HepG2 (cell line): ENCODE results near the gene ATP6V0A1. TPM values are rescaled to one million over a fixed set of nuclear protein-coding genes. Genes with fewer than 3 reads are reported as not detected.

Experiments
- EP300 ChIP-seq, 3 experiments: sonication (generic) in 1 of 3; formaldehyde crosslinking in 1 of 3; IDR thresholded peaks; 2 replicates each; pipeline versions ENCODE4 v1.5.1 to v1.6.1; 2011 to 2020; ENCODE audit warnings: low read depth in 2 of 3, low read length in 2 of 3, borderline replicate concordance in 1 of 3, improper control_type of control experiment in 1 of 3, mild to moderate bottlenecking in 1 of 3, missing genetic modification reagents in 1 of 3, moderate library complexity in 1 of 3
- HMGXB3 ChIP-seq: sonication (generic); formaldehyde crosslinking; IDR thresholded peaks from 2 replicates; pipeline ENCODE4 v1.4.0; 2020; ENCODE audit warnings: missing genetic modification reagents, borderline replicate concordance
- IRF9 ChIP-seq: sonication (generic); formaldehyde crosslinking; IDR thresholded peaks from 2 replicates; pipeline ENCODE4 v1.8.0; 2022; ENCODE audit warnings: missing genetic modification reagents, mild to moderate bottlenecking, borderline replicate concordance
- KLF11 ChIP-seq: IDR thresholded peaks from 2 replicates; pipeline ENCODE4 v1.6.1; 2016; ENCODE audit warnings: missing compliant biosample characterization
- ZNF503 ChIP-seq: sonication (generic); formaldehyde crosslinking; IDR thresholded peaks from 2 replicates; pipeline ENCODE4 v1.4.0; 2020; ENCODE audit warnings: missing genetic modification reagents
- ZNF772 ChIP-seq: sonication (generic); formaldehyde crosslinking; IDR thresholded peaks from 2 replicates; pipeline ENCODE4 v1.5.0; 2020; ENCODE audit warnings: mild to moderate bottlenecking, missing genetic modification reagents
- ZNF788 ChIP-seq: sonication (generic); formaldehyde crosslinking; IDR thresholded peaks from 2 replicates; pipeline ENCODE4 v1.5.0; 2020; ENCODE audit warnings: mild to moderate bottlenecking, missing genetic modification reagents, borderline replicate concordance
- ZNF816 ChIP-seq: sonication (generic); formaldehyde crosslinking; IDR thresholded peaks from 2 replicates; pipeline ENCODE4 v1.8.0; 2022; ENCODE audit warnings: missing genetic modification reagents, mild to moderate bottlenecking, borderline replicate concordance
- polyA plus RNA-seq, 8 experiments: library from polyadenylated mRNA; depleted of rRNA in 3 of 8; stranded (reverse) in 7 of 8; unstranded in 1 of 8; fragments of >200 nt; fragmentation: Illumina TruSeq in 4 of 8; extraction: Trizol in 4 of 8; gene quantifications; 2 replicates each; pipeline versions ENCODE4 v1.2.1 to v1.2.3, GENCODE V29; 2011 to 2016; ENCODE audit warnings: low read depth in 4 of 8, missing spikeins in 1 of 8, mixed read lengths in 1 of 8; ENCODE audit not compliant: insufficient read depth in 1 of 8
- total RNA-seq, 5 experiments: library from RNA; depleted of rRNA; stranded (reverse); fragments of >200 nt; fragmentation: Illumina TruSeq; extraction: Trizol; gene quantifications; 2 replicates each; pipeline ENCODE4 v1.2.3, GENCODE V29; 2016; ENCODE audit warnings: low read depth in 1 of 5

ATP6V0A1 gene
- total and polyA plus RNA-seq, 2 of the 13 experiments (the other 11 are each of a cell fraction or from before 2014, with no cell fraction given) = 27.9 to 54.1 TPM

- 0 out of 2 replicates have a peak, but pooled peaks have one; percentile 21 for TF ChIP-seq ZNF788 (CRISPR knock-in tag)
- TF ChIP-seq ZNF816 (CRISPR knock-in tag) = 0 out of 2 replicates have a peak, but pooled peaks have one; percentile 70
- 0 out of 2 replicates have a peak, but pooled peaks have one; percentile 31 for TF ChIP-seq ZNF503 (CRISPR knock-in tag)
- TF ChIP-seq ZNF772 (CRISPR knock-in tag) = no peak; the same call in 1 of the 2 replicates
- TF ChIP-seq EP300 (IDR thresholded peaks at IDR 0.05; ENCODE audit: low read depth in 2 of 2, low read length in 2 of 2) = no peak
- TF ChIP-seq EP300 (CRISPR knock-in tag; IDR thresholded peaks at IDR 0.05; ENCODE audit: borderline replicate concordance) = 0 out of 2 replicates have a peak, but pooled peaks have one; percentile 2
- 0 out of 2 replicates have a peak, but pooled peaks have one; percentile 22 for TF ChIP-seq IRF9 (CRISPR knock-in tag)
- TF ChIP-seq HMGXB3 = peak; percentile 73; the same call in 1 of the 2 replicates
- TF ChIP-seq KLF11 (CRISPR knock-in tag) = peak; percentile 47; the same call in 1 of the 2 replicates
Measured at GRCh38 chr17:42535155-42536047, 76.7 kb downstream of the ATP6V0A1 start (continued).
